Duodenal mucosa (tissue), 2 donors: ENCODE results near the gene INHA.

ENCODE experiments used
- H3K27ac ChIP-seq: one replicate; pipeline ENCODE4 v1.7.0; 2013; ENCODE audit warnings: low read depth, low read length
- H3K27me3 ChIP-seq, 2 donors: one replicate each; pipeline ENCODE4 v1.7.0; 2013; ENCODE audit warnings: low read length in 2 of 2, control low read depth in 1 of 2; ENCODE audit not compliant: insufficient read depth in 2 of 2, control insufficient read depth in 1 of 2
- H3K36me3 ChIP-seq, 2 donors: one replicate each; pipeline ENCODE4 v1.7.0; 2013; ENCODE audit warnings: low read length in 2 of 2, control low read depth in 1 of 2; ENCODE audit not compliant: insufficient read depth in 2 of 2, control insufficient read depth in 1 of 2
- H3K4me1 ChIP-seq, 2 donors: one replicate each; pipeline ENCODE4 v1.7.0; 2013; ENCODE audit warnings: low read length in 2 of 2, control low read depth in 1 of 2; ENCODE audit not compliant: insufficient read depth in 2 of 2, control insufficient read depth in 1 of 2
- H3K4me3 ChIP-seq, 2 donors: one replicate each; pipeline ENCODE4 v1.7.0; 2013; ENCODE audit warnings: low read length in 2 of 2, low read depth in 1 of 2
- H3K9ac ChIP-seq, 2 donors: one replicate each; pipeline ENCODE4 v1.7.0; 2013; ENCODE audit warnings: low read length in 2 of 2, low read depth in 1 of 2
- H3K9me3 ChIP-seq, 2 donors: one replicate each; pipeline ENCODE4 v1.7.0; 2013; ENCODE audit warnings: low read length in 2 of 2, control low read depth in 1 of 2; ENCODE audit not compliant: control insufficient read depth in 1 of 2

The INHA gene

GRCh38 chr2:219532378-219532649 is 39.8 kb upstream of the INHA start:
- Histone ChIP-seq H3K36me3 (no peaks in the 10 kb centered on the region), H3K27me3 (peaks cover 26 to 48% of the 10 kb centered on the region in 2 donors), H3K9ac (no peak overlapping the region), H3K27ac (no peak overlapping the region), H3K9me3 (no peaks in the 10 kb centered on the region), H3K4me1 (no peaks in the 10 kb centered on the region), H3K4me3 (no peak overlapping the region)

- no peaks in the 10 kb centered on the region for H3K9me3 ChIP-seq
- H3K27ac ChIP-seq, result no peak overlapping the region
- H3K36me3 ChIP-seq, result peaks cover 0 to 1% of the 10 kb centered on the region in 2 donors
- H3K4me1 ChIP-seq, result no peaks in the 10 kb centered on the region
- H3K9ac ChIP-seq, result no peak overlapping the region
- H3K27me3 ChIP-seq, result peaks cover 14 to 35% of the 10 kb centered on the region in 2 donors
- no peak overlapping the region for H3K4me3 ChIP-seq
Observed at GRCh38 chr2:219533930-219534661, 38.0 kb upstream of the INHA start.

GRCh38 chr2:219536425-219536824 is 35.7 kb upstream of the INHA start:
- Histone ChIP-seq H3K9ac (no peak overlapping the region), H3K4me3 (no peak overlapping the region), H3K9me3 (no peaks in the 10 kb centered on the region), H3K36me3 (peaks cover 12 to 21% of the 10 kb centered on the region in 2 donors), H3K27ac (no peak overlapping the region), H3K4me1 (no peaks in the 10 kb centered on the region), H3K27me3 (peaks cover 5 to 14% of the 10 kb centered on the region in 2 donors)

GRCh38 chr2:219536967-219537366 is 35.1 kb upstream of the INHA start:
- H3K27me3 ChIP-seq, result peaks cover 5 to 8% of the 10 kb centered on the region in 2 donors
- peaks cover 12 to 21% of the 10 kb centered on the region in 2 donors for H3K36me3 ChIP-seq
- H3K27ac ChIP-seq, result no peak overlapping the region
- H3K9me3 ChIP-seq, result no peaks in the 10 kb centered on the region
- H3K4me1 ChIP-seq, result peaks cover 2 to 4% of the 10 kb centered on the region in 2 donors
- no peak overlapping the region for H3K4me3 ChIP-seq
- H3K9ac ChIP-seq, result no peak overlapping the region

GRCh38 chr2:219537657-219538488 is 34.2 kb upstream of the INHA start:
- Histone ChIP-seq H3K27ac (no peak overlapping the region), H3K9ac (no peak overlapping the region), H3K36me3 (peaks cover 12 to 21% of the 10 kb centered on the region in 2 donors), H3K4me1 (peaks cover 10 to 13% of the 10 kb centered on the region in 2 donors), H3K9me3 (no peaks in the 10 kb centered on the region), H3K27me3 (peaks cover under 1 to 4% of the 10 kb centered on the region in 2 donors), H3K4me3 (no peak overlapping the region)

- Histone ChIP-seq H3K36me3 (peaks cover 12 to 21% of the 10 kb centered on the region in 2 donors), H3K9me3 (no peaks in the 10 kb centered on the region), H3K4me3 (no peak overlapping the region), H3K27me3 (no peaks in the 10 kb centered on the region), H3K27ac (no peak overlapping the region), H3K4me1 (peaks cover 10 to 15% of the 10 kb centered on the region in 2 donors), H3K9ac (no peak overlapping the region)
Observed at GRCh38 chr2:219538504-219538951, 33.6 kb upstream of the INHA start.

- Histone ChIP-seq H3K9me3 (no peaks in the 10 kb centered on the region), H3K4me3 (no peak overlapping the region), H3K36me3 (peaks cover 12 to 21% of the 10 kb centered on the region in 2 donors), H3K27ac (no peak overlapping the region), H3K9ac (no peak overlapping the region), H3K4me1 (peaks cover 12 to 17% of the 10 kb centered on the region in 2 donors), H3K27me3 (no peaks in the 10 kb centered on the region)
Observed at GRCh38 chr2:219538956-219539788, 32.9 kb upstream of the INHA start.

GRCh38 chr2:219539926-219540678 is 32.0 kb upstream of the INHA start:
- Histone ChIP-seq H3K4me3 (no peak overlapping the region), H3K36me3 (peaks cover 12 to 21% of the 10 kb centered on the region in 2 donors), H3K27ac (no peak overlapping the region), H3K4me1 (peaks cover 17 to 23% of the 10 kb centered on the region in 2 donors), H3K9ac (no peak overlapping the region), H3K27me3 (no peaks in the 10 kb centered on the region), H3K9me3 (no peaks in the 10 kb centered on the region)

GRCh38 chr2:219540784-219541504 is 31.2 kb upstream of the INHA start:
- peaks cover 24 to 30% of the 10 kb centered on the region in 2 donors for H3K4me1 ChIP-seq
- no peaks in the 10 kb centered on the region for H3K27me3 ChIP-seq
- H3K9me3 ChIP-seq, result no peaks in the 10 kb centered on the region
- H3K27ac ChIP-seq, result no peak overlapping the region
- peaks cover 12 to 21% of the 10 kb centered on the region in 2 donors for H3K36me3 ChIP-seq
- no peak overlapping the region for H3K4me3 ChIP-seq
- no peak overlapping the region for H3K9ac ChIP-seq
